SK-MEL-5 (cell line): ENCODE measurements around the gene KIF6. TPM values are rescaled to one million over a fixed set of nuclear protein-coding genes. Genes with fewer than 3 reads are reported as not detected.

Source experiments
- DNase-seq: peaks from one replicate; pipeline ENCODE4 v3.0.0-alpha.2; 2016; ENCODE audit warnings: low read depth, low spot score
- in situ Hi-C: cut with HindIII; loops from 2 replicates; pipeline ENCODE4 v1.10.0; 2016; ENCODE audit warnings: low sequenced_read_pairs, high pct_unique_total_duplicates, low pct_unique_long_range_greater_than_20kb
- total RNA-seq: library from RNA; depleted of rRNA; stranded (reverse); fragments of >200 nt; shearing (Covaris generic); gene quantifications from 2 replicates; pipeline ENCODE4 v1.2.3, GENCODE V29; 2014

KIF6 gene
- total RNA-seq, 1 experiment from 2014 or later: 23.6 TPM

DNA sequence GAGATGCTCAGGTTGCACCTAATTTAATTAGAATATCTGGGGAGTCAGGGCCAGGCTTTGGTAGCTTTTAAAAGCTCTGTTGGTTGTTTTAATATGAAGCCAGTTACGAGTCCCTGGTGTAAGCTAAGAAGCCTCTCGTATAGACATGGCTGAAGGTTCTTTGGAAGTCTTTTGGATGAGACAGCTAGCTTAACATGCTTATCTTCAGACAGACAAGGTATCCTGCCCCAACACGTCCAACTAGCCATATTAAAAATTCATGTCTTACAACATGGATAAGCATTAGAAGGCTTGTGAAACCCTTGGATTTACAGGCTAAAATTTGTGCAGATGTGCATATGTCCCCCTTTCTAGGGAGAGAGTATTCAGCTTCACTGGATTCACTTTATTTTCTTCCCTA, 297.1 kb downstream of the KIF6 start:
- DNase-seq: no peak
- in situ Hi-C loops: no loop called here

- in situ Hi-C loops: no loop called here
- DNase-seq: peak; percentile 90
Observed at GRCh38 chr6:39426073-39426456, 299.1 kb downstream of the KIF6 start.

- DNase-seq: no peak
Observed at GRCh38 chr6:39425346-39426072, 299.7 kb downstream of the KIF6 start.

GRCh38 chr6:39424831-39425230, 300.4 kb downstream of the KIF6 start:
- no peak for DNase-seq
- in situ Hi-C loops: no loop called here

More at GRCh38 chr6:39425346-39426072, 299.7 kb downstream of the KIF6 start:
- in situ Hi-C loops: no loop called here

GRCh38 chr6:39422238-39422637, 303.0 kb downstream of the KIF6 start:
- DNase-seq: no peak
- in situ Hi-C loops: no loop called here

DNA sequence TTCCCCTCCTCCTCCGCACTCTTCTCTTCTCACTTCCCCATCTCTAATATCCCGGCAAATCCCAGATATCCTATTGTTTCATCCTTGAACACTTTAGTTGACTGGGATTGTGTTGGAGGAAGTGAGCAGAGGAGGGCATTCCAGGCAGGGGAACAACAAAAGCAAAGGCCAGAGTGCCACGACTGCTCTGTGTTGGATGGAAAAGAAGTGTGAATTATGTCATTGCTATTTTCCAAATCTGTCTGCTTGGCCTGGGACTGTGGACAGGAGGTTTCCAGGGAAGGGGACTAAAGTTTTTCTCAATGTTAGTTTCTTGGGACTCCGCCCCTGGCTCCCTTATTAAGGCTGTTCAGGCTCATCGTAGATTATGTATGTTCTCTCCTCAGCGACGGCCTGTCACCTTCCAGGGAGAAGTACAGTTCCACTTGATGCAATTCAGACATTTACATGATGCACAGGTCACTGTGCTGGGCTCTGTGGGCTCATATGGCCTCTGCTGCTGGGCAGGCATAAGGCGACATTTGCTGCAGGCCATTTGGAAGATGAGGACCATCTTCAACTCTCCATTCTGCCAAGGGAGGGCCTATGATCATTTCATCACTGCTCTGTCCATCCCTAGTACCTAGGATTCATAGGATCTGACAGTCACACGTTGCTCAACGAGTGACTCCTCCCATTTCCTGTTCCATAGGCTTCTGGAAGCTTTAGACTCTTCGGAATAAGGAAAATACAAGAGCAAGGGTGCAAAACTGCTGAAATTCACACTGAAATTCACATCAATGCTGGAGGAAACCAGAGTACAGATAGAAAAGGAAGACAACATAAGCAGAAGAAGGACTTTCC, 303.6 kb downstream of the KIF6 start:
- in situ Hi-C loops: no loop called here
- DNase-seq: no peak

DNA sequence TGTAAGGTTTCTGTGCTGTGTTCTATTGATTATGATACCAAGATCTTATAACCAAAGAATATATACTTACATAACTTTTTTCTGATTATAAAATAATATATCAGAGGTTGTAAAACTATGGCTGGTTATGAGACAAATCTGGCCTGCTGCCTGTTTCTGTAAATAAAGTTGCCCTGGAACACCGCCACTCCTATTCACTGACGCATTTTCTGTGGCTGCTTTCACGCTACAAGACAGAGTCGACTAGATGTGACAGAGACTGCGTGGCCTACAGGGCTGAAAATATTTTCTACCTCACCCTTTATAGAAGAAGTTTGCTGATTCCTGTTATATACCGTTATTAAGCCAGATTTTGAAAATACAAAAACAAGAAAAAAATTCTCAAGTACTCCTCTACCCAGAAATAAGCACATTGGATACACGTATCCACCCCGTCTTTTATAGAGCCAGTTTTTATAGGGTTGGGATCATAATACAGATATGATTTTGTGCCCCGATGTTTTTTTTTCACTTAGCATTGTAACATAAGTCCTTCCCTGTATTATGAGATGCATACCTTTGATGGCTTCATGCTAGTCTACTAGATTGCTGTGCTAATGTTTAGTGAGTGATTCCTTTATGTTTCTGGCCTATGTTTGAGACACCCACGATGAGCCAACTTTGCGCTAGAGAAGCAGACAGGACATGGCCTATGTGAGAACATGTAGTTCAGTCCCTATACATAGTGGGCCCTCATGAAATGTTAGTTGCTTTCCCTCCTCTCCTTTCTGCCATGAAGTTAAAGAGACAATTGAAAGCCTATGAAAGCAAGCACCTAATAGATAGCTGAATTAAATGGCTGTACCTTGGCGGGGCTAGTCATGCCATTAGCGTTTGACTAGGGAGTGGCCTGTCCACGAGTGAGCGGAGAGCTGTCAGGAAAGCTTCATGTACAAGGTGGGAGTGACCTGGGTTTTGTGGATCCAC, 304.6 kb downstream of the KIF6 start:
- in situ Hi-C loops: no loop called here
- no peak for DNase-seq

GRCh38 chr6:39419607-39420006, 305.6 kb downstream of the KIF6 start:
- in situ Hi-C loops: no loop called here
- DNase-seq: no peak

GRCh38 chr6:39417440-39417839, 307.8 kb downstream of the KIF6 start:
- in situ Hi-C loops: no loop called here
- no peak for DNase-seq

GRCh38 chr6:39416728-39417127, 308.5 kb downstream of the KIF6 start:
- DNase-seq: peak; percentile 99
- in situ Hi-C loops: no loop called here

DNA sequence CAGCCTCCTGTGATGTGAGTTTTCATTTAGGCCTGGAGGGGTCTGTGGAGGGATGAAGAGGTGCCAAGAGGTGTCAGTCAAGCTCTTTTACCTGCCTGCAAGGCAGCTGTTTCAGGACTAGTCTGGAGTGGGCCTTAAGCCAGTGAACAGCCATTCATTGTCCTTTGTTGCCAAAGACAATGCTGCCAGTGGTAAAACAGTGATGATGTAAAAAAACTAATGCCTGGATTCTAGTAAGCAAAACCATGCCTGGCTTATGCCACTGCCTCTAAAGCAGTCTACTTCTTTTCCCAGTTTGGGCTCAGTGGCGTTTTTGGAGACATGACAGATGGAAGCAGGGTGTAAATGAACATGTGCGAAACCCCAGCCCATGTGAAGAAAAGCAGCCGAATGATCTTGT, 309.2 kb downstream of the KIF6 start:
- in situ Hi-C loops: no loop called here
- peak; percentile 76 for DNase-seq

GRCh38 chr6:39415482-39415881, 309.7 kb downstream of the KIF6 start:
- in situ Hi-C loops: no loop called here
- DNase-seq: no peak

DNA sequence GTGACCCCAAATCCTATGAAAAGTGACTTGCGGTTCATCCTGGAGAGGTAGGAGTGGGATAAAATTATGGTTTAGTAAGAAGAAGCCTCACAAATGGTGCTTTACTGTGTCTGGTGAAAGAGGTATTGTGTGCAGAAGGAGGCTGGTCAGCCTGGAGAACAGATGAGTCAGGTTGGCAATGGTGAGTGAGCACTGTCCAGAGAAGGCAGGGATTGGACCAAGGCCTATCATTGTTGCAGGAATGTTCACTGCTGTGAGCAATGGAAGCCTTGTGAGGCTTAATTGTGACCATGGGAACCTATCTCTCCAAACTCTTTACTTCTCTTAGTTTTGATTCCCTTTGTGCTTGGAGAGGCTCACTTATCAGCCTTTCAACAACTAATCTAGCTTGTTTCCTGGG, 313.7 kb downstream of the KIF6 start:
- DNase-seq: peak; percentile 54
- in situ Hi-C loops: no loop called here

DNA sequence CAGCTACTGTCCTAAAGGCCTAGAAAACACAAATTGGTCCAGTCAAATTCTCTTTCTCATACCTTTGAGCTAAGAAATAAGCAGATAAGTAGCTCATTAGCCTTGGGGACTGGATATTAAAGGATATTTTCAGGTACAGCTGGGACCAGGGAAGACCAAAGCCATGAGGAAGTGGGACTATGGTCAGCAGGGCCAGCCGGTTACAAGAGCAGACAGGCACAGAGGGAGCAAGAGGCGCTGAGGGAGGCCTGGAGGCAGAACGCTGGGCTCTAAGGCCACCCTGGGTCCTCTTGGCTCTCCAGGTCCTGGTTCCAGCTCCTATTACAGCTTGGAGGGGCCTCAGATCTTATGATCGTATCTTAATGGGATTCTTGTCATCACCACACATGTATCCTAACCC, 314.2 kb downstream of the KIF6 start:
- DNase-seq: no peak
- in situ Hi-C loops: no loop called here

DNA sequence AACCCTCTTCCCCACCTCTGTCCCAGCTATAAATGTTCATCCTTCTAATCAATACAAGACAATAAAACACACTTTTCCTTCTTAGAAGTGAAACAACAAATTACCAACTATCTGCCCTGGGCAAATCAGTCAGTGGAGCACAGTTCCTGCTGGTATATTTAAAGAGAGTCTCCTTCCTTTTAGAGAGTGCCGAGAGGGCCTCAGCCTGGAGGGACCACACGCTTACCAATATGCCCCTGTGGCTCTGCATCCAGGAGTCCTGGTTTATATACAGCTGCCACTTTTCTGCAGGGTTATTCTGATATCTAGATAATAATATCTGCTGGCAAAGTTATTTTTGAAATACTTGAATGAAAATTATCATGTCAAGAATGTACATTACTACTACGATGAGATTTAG, 315.3 kb downstream of the KIF6 start:
- in situ Hi-C loops: no loop called here
- DNase-seq: no peak

DNA sequence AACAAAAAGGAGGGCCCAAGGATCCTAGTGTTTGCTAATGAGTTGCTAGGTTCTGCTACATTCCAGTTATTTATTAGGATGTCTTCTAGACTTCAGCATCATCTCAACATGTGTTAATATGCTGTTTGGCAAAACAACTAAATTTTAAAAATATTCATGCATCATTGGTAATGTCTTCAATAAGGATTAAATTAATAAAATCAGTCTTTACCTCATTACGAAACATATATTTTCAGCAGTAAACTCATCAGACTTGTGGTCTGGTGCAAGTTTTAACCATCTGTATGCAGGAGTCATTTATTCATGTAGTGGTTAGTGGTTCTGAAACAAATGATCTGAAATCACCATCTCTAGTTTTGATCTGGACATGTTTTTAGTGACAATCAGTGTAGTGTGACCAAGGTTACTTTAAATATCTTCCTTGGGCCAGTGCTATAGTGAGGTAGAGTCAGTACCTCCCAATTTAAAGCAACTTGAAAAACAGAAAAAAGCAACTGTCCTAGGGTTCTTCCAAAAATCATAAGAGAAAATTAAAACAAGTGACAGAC, 317.7 kb downstream of the KIF6 start:
- no peak for DNase-seq
- in situ Hi-C loops: no loop called here

- in situ Hi-C loops: no loop called here
Observed at GRCh38 chr6:39404312-39404711, 320.9 kb downstream of the KIF6 start.

GRCh38 chr6:39403304-39403703, 321.9 kb downstream of the KIF6 start:
- in situ Hi-C loops: no loop called here

More at GRCh38 chr6:39404312-39404711, 320.9 kb downstream of the KIF6 start:
- DNase-seq: no peak

More at GRCh38 chr6:39403304-39403703, 321.9 kb downstream of the KIF6 start:
- no peak for DNase-seq
